ENCODE measurements around the gene DAP. TPM values are rescaled to one million over a fixed set of nuclear protein-coding genes. Genes with fewer than 3 reads are reported as not detected.
A peak's percentile ranks its signal among the peaks of the same experiment; 100 is the strongest.

The DAP gene
- total RNA-seq, 1 experiment from 2014 or later = 47.7 TPM

DNA sequence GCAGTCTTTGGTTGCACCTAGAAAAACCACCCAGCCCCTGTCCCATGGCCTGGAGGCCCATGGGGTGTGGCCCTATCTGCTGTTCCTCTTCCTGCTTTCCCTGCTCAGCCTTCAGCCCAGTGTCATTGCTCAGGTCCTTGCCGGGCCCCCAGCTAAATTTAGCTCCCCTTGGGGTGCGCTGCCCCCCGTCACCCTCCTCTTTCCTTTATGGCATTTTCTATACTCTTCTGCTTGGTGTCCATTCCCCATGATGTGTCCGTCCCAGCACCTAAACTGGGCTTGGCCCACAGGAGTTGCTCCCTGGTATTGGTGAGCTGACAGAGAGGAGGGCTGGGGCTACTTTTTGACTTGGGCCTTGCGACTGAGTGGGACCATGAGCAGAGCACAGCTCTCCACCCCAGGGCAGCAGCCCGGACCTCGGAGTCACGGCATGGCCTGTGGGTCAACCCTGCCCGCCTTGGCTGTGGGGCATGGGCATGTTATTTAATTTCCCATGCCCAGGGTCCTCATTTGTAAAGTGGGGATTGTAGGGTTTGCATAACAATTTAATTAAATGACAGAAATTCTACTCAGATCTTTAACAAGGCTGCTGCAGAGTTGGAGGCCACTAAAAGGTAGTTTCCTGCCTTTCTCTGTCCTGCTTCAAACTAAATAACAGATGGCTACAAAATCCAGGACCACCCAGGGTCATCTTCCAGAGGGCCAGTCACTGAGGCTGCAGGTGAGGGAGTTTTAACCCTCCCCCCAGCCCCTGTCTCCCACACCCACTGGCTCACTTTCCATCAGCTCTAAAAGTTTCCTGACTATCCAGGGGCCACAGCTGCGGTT, 98.2 kb downstream of the DAP start:
- ChIA-PET CTCF (interaction anchor here (0.7 to 1.8 kb wide), 5 partner anchors 26 to 325 kb away, joined by 3 to 7 read pairs (median 4); no protein-coding TSS in a partner anchor), POLR2A (no interaction called here)
- Mint-ChIP-seq H3K9me3 (peaks cover 10% of the 10 kb centered on the region), H3K36me3 (no peaks in the 10 kb centered on the region), H3K4me1 (peaks cover 14% of the 10 kb centered on the region), H3K27ac (peak overlapping the region; percentile 65; the same call in 1 of the 2 replicates), H3K27me3 (ENCODE audit: low read depth) (no peaks in the 10 kb centered on the region), H3K4me3 (no peak overlapping the region)
- DNase-seq (ENCODE audit: low spot score) (no peak), ATAC-seq (peak; percentile 20)
- TF ChIP-seq RELA (CRISPR knock-in tag; IDR thresholded peaks at IDR 0.05; ENCODE audit: borderline replicate concordance) = no peak
- TF ChIP-seq IRF2 (CRISPR knock-in tag; IDR thresholded peaks at IDR 0.05; ENCODE audit: borderline replicate concordance, low read depth) = no peak

GRCh38 chr5:10662083-10662482, 99.0 kb downstream of the DAP start:
- CTCF ChIA-PET = interaction anchor here (0.7 to 1.8 kb wide), 2 partner anchors 27 to 210 kb away, joined by 3 to 7 read pairs; no protein-coding TSS in a partner anchor

DNA sequence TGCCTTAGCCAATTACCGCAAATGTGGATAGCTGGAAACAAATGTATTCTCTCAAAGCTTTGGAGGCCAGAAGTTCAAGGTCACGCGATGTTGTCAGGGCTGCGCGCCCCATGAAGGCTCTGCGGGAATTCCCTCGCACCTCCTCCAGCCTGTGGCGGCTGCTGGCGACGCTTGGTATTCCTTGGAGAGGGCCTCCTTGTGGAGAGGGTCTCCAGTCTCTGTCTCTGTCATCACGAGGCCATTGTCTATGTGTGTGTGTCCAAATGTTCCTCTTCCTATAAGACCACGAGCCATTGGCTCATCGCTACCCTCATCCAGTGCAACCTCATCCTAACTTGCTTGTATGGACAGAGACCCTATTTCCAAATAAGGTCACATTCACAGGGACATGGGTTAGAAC, 99.6 kb downstream of the DAP start:
- Mint-ChIP-seq H3K4me1 (peaks cover 15% of the 10 kb centered on the region), H3K36me3 (no peaks in the 10 kb centered on the region), H3K27ac (no peak overlapping the region), H3K27me3 (ENCODE audit: low read depth) (no peaks in the 10 kb centered on the region), H3K4me3 (no peak overlapping the region), H3K9me3 (peaks cover 5% of the 10 kb centered on the region)
- CTCF ChIA-PET = no interaction called here
- ATAC-seq (no peak), DNase-seq (ENCODE audit: low spot score) (no peak)
- POLR2A ChIA-PET = no interaction called here
- TF ChIP-seq TEAD4 (CRISPR knock-in tag; IDR thresholded peaks at IDR 0.05) = no peak
- TF ChIP-seq ARID4B (CRISPR knock-in tag; IDR thresholded peaks at IDR 0.05; ENCODE audit: borderline replicate concordance) = no peak
- no peak for TF ChIP-seq NFE2L1 (CRISPR knock-in tag; IDR thresholded peaks at IDR 0.05)
- TF ChIP-seq, protein P1, sequence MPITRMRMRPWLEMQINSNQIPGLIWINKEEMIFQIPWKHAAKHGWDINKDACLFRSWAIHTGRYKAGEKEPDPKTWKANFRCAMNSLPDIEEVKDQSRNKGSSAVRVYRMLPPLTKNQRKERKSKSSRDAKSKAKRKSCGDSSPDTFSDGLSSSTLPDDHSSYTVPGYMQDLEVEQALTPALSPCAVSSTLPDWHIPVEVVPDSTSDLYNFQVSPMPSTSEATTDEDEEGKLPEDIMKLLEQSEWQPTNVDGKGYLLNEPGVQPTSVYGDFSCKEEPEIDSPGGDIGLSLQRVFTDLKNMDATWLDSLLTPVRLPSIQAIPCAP (CRISPR knock-in tag; IDR thresholded peaks at IDR 0.05) = no peak
- no peak for TF ChIP-seq ESRRA (CRISPR knock-in tag; IDR thresholded peaks at IDR 0.05; ENCODE audit: borderline replicate concordance)
- no peak for TF ChIP-seq GTF2I (CRISPR knock-in tag; conservative IDR thresholded peaks at IDR 0.05)
- no peak for TF ChIP-seq ZNF121 (CRISPR knock-in tag; IDR thresholded peaks at IDR 0.05)
- TF ChIP-seq, protein P2, sequence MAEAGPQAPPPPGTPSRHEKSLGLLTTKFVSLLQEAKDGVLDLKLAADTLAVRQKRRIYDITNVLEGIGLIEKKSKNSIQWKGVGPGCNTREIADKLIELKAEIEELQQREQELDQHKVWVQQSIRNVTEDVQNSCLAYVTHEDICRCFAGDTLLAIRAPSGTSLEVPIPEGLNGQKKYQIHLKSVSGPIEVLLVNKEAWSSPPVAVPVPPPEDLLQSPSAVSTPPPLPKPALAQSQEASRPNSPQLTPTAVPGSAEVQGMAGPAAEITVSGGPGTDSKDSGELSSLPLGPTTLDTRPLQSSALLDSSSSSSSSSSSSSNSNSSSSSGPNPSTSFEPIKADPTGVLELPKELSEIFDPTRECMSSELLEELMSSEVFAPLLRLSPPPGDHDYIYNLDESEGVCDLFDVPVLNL (CRISPR knock-in tag; IDR thresholded peaks at IDR 0.05; ENCODE audit: borderline replicate concordance, low read depth) = no peak
- TF ChIP-seq MLX (CRISPR knock-in tag; IDR thresholded peaks at IDR 0.05) = no peak
- no peak for TF ChIP-seq GRHL2 (CRISPR knock-in tag; IDR thresholded peaks at IDR 0.05; ENCODE audit: insufficient replicate concordance, severe bottlenecking)
- no peak for TF ChIP-seq OVOL2 (CRISPR knock-in tag; IDR thresholded peaks at IDR 0.05; ENCODE audit: borderline replicate concordance)
- TF ChIP-seq NFATC4 (CRISPR knock-in tag; IDR thresholded peaks at IDR 0.05) = no peak
- no peak for TF ChIP-seq JUN (CRISPR knock-in tag; IDR thresholded peaks at IDR 0.05)
- TF ChIP-seq ZNF423 (CRISPR knock-in tag; IDR thresholded peaks at IDR 0.05) = no peak

More at GRCh38 chr5:10662083-10662482, 99.0 kb downstream of the DAP start:
- H3K27me3 Mint-ChIP-seq (ENCODE audit: low read depth) = no peaks in the 10 kb centered on the region
- H3K4me1 Mint-ChIP-seq = peaks cover 14% of the 10 kb centered on the region
- no peak overlapping the region for H3K27ac Mint-ChIP-seq
- H3K9me3 Mint-ChIP-seq = peaks cover 5% of the 10 kb centered on the region
- TF ChIP-seq JAZF1 (CRISPR knock-in tag; IDR thresholded peaks at IDR 0.05) = no peak
- TF ChIP-seq PRRX2 (CRISPR knock-in tag; IDR thresholded peaks at IDR 0.05) = no peak
- TF ChIP-seq TEAD1 (CRISPR knock-in tag; IDR thresholded peaks at IDR 0.05) = no peak
- TF ChIP-seq, protein P3, sequence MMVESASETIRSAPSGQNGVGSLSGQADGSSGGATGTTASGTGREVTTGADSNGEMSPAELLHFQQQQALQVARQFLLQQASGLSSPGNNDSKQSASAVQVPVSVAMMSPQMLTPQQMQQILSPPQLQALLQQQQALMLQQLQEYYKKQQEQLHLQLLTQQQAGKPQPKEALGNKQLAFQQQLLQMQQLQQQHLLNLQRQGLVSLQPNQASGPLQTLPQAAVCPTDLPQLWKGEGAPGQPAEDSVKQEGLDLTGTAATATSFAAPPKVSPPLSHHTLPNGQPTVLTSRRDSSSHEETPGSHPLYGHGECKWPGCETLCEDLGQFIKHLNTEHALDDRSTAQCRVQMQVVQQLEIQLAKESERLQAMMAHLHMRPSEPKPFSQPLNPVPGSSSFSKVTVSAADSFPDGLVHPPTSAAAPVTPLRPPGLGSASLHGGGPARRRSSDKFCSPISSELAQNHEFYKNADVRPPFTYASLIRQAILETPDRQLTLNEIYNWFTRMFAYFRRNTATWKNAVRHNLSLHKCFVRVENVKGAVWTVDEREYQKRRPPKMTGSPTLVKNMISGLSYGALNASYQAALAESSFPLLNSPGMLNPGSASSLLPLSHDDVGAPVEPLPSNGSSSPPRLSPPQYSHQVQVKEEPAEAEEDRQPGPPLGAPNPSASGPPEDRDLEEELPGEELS (CRISPR knock-in tag; IDR thresholded peaks at IDR 0.05) = no peak
- no peak for TF ChIP-seq ZNF138 (CRISPR knock-in tag; conservative IDR thresholded peaks at IDR 0.05)
- no peak for TF ChIP-seq ZNF121 (CRISPR knock-in tag; IDR thresholded peaks at IDR 0.05)
- TF ChIP-seq TP53 (CRISPR knock-in tag; IDR thresholded peaks at IDR 0.05) = no peak
- TF ChIP-seq MYBL2 (CRISPR knock-in tag; IDR thresholded peaks at IDR 0.05) = no peak
- TF ChIP-seq, protein P4, sequence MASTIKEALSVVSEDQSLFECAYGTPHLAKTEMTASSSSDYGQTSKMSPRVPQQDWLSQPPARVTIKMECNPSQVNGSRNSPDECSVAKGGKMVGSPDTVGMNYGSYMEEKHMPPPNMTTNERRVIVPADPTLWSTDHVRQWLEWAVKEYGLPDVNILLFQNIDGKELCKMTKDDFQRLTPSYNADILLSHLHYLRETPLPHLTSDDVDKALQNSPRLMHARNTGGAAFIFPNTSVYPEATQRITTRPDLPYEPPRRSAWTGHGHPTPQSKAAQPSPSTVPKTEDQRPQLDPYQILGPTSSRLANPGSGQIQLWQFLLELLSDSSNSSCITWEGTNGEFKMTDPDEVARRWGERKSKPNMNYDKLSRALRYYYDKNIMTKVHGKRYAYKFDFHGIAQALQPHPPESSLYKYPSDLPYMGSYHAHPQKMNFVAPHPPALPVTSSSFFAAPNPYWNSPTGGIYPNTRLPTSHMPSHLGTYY (CRISPR knock-in tag; IDR thresholded peaks at IDR 0.05) = no peak
- POLR2A ChIA-PET = no interaction called here
- H3K36me3 Mint-ChIP-seq = no peaks in the 10 kb centered on the region
- ATAC-seq (no peak), DNase-seq (ENCODE audit: low spot score) (no peak)
- no peak overlapping the region for H3K4me3 Mint-ChIP-seq
